Right atrium auricular region (tissue), 2 donors: ENCODE results near the gene TAC3. TPM values are rescaled to one million over a fixed set of nuclear protein-coding genes. Genes with fewer than 3 reads are reported as not detected.

Source experiments
- DNase-seq: peaks from one replicate; pipeline ENCODE4 v3.0.0-alpha.2; 2019; ENCODE audit warnings: low spot score
- H3K27ac ChIP-seq, 2 donors: fragments of 200-600 bp; sonication (generic); 1 replicate in 1 of 2; 2 replicates in 1 of 2; pipeline ENCODE4 v1.5.1; 2016 to 2019
- H3K27me3 ChIP-seq, 2 donors: fragments of 200-600 bp; sonication (generic); one replicate each; pipeline versions ENCODE4 v1.5.1 to v1.6.0; 2017 to 2019
- H3K36me3 ChIP-seq: fragments of 200-600 bp; sonication (generic); one replicate; pipeline ENCODE4 v1.5.1; 2016
- H3K4me1 ChIP-seq, 2 donors: fragments of 200-600 bp; sonication (generic); one replicate each; pipeline versions ENCODE4 v1.5.1 to v1.6.0; 2017 to 2019
- H3K4me3 ChIP-seq, 2 donors: fragments of 200-600 bp; sonication (generic); 1 replicate in 1 of 2; 2 replicates in 1 of 2; pipeline ENCODE4 v1.5.1; 2017 to 2019; ENCODE audit warnings: mild to moderate bottlenecking in 1 of 2, moderate library complexity in 1 of 2
- H3K9me3 ChIP-seq, 2 donors: fragments of 200-600 bp; sonication (generic); one replicate each; pipeline ENCODE4 v1.5.1; 2019
- total RNA-seq, 2 donors: library from RNA; depleted of rRNA; stranded (reverse); fragments of >200 nt; gene quantifications; one replicate each; pipeline ENCODE4 v1.1.0, GENCODE V29; 2016
- TF ChIP-seq, protein P1 (sequence below), 2 donors: fragments of 200-600 bp; sonication (generic); IDR thresholded peaks; one replicate each; pipeline ENCODE4 v1.5.1; 2019; ENCODE audit warnings: antibody characterized with exemption in 2 of 2

Gene TAC3
- total RNA-seq, 2 donors from 2014 or later = not detected

DNA sequence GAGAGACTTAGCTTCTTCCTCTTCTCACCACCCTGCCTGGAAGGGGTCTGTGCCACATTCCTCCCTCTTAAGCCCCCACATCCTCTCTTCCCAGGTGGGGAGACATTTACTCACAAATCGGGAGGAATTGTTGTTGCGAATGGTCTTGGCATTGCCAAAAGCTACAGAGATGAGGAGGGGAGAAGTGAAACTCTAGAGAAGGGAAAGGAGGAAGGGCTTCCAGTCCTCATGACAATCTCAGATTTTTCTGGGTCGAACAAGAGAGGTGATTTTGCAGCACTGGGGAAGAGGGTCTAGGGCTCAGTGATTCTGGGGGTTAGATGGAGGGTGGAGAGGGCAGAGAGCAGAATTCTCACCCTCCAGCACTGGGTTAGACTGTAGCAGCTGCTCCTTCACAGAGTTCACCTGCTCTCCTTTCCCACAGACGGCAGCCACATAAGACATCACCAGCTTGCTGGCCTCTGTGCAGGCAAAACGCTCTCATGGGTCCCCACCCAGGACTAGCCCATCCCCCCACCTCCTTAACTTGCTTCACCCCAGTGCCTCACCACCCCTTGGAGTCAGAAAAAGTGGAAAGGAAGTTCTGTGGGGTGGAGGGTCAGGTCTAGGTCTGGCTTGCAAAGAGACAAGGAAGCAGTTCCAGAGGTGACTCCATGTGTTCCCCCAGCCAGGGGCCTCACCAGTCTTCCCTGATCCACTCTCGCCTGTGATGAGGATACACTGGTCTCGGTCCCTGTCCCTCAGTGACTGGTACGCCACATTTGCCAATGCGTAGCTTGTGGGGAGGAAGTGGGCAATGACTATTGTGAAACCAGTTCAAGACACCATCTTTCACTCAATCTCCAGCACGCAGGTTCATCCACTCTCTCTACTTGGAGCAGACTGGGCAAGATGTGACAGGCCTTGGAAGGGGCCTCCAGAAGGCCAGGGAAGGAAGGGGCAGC, 30.9 kb upstream of the TAC3 start:
- H3K27ac ChIP-seq = no peak overlapping the region
- TF ChIP-seq, protein P1, sequence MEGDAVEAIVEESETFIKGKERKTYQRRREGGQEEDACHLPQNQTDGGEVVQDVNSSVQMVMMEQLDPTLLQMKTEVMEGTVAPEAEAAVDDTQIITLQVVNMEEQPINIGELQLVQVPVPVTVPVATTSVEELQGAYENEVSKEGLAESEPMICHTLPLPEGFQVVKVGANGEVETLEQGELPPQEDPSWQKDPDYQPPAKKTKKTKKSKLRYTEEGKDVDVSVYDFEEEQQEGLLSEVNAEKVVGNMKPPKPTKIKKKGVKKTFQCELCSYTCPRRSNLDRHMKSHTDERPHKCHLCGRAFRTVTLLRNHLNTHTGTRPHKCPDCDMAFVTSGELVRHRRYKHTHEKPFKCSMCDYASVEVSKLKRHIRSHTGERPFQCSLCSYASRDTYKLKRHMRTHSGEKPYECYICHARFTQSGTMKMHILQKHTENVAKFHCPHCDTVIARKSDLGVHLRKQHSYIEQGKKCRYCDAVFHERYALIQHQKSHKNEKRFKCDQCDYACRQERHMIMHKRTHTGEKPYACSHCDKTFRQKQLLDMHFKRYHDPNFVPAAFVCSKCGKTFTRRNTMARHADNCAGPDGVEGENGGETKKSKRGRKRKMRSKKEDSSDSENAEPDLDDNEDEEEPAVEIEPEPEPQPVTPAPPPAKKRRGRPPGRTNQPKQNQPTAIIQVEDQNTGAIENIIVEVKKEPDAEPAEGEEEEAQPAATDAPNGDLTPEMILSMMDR (IDR thresholded peaks at IDR 0.05) = no peak

DNA sequence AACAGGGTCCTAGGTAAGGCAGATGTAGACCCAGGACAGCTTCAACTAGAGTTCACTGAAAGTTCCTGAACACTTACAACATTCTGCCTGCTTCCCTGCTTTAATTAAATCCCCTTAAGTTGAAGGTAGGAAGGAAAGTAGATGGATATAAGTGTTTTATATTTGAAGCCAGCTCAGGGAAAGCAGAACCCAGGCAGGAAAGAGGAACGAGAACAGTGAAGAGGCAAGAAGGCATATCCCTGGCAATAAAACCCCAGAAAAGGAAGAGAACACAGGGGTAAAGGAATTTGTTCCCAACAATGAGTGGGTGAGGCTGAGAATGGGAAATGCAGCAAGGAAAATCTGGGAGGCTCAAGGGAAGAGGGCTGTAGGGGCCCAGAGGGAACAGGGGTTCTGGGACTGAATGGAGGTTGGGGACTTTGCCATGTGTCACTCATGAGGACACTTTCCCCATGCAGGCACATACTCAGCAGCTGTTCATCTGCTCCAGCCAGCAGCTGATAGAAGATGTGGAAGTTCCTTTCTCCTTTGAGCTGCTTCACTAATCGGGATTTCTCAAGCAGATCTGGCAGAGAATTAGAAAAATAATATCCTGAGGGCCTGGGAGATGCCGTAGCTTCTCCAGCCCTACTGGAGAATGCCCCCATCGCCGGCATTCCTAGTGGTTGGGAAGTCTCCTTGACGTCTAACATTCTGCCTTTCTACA, 29.9 kb upstream of the TAC3 start:
- Histone ChIP-seq H3K4me3 (no peak overlapping the region), H3K9me3 (no peaks in the 10 kb centered on the region), H3K27me3 (no peaks in the 10 kb centered on the region), H3K27ac (no peak overlapping the region), H3K36me3 (no peaks in the 10 kb centered on the region), H3K4me1 (no peaks in the 10 kb centered on the region)
- TF ChIP-seq, protein P1 (IDR thresholded peaks at IDR 0.05) = no peak
- no peak for DNase-seq

More for the DNA sequence above, 30.9 kb upstream of the TAC3 start:
- Histone ChIP-seq H3K4me3 (no peak overlapping the region), H3K4me1 (no peaks in the 10 kb centered on the region), H3K9me3 (no peaks in the 10 kb centered on the region), H3K27me3 (no peaks in the 10 kb centered on the region), H3K36me3 (no peaks in the 10 kb centered on the region)
- no peak for DNase-seq

DNA sequence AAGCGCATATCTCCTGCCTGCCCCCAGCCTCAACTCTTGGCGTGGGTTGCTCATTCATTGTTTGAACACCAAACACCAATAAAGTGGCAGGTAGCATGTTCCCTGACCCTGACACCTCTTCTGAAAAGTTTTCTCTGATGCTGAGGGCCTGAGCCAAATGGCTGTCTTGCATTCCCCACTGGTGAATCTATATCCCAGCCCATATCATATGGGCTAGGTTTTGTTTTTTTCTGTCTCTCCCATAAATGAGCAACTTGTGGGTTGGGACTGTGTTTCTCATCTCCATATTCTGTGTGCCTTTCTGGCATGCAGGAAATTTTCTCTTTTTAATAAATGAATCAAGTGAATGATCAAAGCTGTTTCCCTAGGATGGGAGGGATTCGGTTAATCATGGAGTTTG, 28.6 kb upstream of the TAC3 start:
- no peak overlapping the region for H3K27ac ChIP-seq
- no peak overlapping the region for H3K4me3 ChIP-seq
- no peaks in the 10 kb centered on the region for H3K4me1 ChIP-seq
- no peaks in the 10 kb centered on the region for H3K9me3 ChIP-seq
- DNase-seq = no peak
- H3K36me3 ChIP-seq = no peaks in the 10 kb centered on the region
- no peaks in the 10 kb centered on the region for H3K27me3 ChIP-seq
- TF ChIP-seq, protein P1 (IDR thresholded peaks at IDR 0.05) = no peak

DNA sequence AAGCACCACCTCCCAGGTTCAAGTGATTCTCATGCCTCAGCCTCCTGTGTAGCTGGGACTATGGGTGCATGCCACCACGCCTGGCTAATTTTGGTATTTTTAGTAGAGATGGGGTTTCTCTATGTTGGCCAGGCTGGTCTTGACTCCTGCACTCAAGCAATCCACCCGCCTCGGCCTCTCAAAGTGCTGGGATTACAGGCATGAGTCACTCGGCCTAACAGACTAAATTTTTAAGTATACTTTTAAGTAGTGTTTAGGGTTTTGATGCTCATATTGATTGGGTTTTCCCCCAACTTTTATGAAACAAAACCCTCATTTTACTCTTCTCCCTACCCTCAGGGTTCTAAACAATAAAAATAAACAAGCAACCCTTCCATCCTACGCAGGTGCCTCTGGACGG, 28.1 kb upstream of the TAC3 start:
- H3K4me1 ChIP-seq = no peaks in the 10 kb centered on the region
- H3K27me3 ChIP-seq = no peaks in the 10 kb centered on the region
- H3K27ac ChIP-seq = no peak overlapping the region
- H3K4me3 ChIP-seq = no peak overlapping the region
- no peaks in the 10 kb centered on the region for H3K9me3 ChIP-seq
- TF ChIP-seq, protein P1 (IDR thresholded peaks at IDR 0.05) = no peak
- no peaks in the 10 kb centered on the region for H3K36me3 ChIP-seq
- DNase-seq = no peak

DNA sequence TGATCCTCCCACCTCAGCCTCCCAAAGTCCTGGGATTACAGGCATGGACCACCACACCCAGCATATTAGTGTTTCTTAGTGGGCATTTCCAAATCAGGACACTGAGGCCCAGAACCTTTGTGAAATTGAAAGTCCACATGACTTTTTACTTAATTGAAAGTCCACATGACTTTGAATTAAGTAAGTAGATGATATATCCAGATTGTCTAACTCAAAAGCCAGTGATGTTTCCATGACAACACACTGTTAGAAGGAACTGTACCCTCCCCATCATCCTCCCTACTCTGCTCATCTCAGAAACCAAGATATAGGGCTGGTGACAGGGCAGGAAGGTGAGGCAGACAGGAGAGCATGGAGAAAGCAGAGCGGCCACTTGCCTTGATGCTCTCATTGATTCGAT, 26.4 kb upstream of the TAC3 start:
- no peak overlapping the region for H3K4me3 ChIP-seq
- no peaks in the 10 kb centered on the region for H3K9me3 ChIP-seq
- no peaks in the 10 kb centered on the region for H3K36me3 ChIP-seq
- TF ChIP-seq, protein P1 (IDR thresholded peaks at IDR 0.05) = no peak
- no peak for DNase-seq
- no peak overlapping the region for H3K27ac ChIP-seq
- no peaks in the 10 kb centered on the region for H3K27me3 ChIP-seq
- H3K4me1 ChIP-seq = no peaks in the 10 kb centered on the region
